Activated T-cell treated with anti-CD3 and anti-CD28 coated beads for 4 hours (primary cell): ENCODE results near the gene ZHX3.

Source experiments
- DNase-seq: peaks from one replicate; pipeline ENCODE4 v3.0.0-alpha.2; 2020

Gene ZHX3

GRCh38 chr20:41317546-41318270 lies at the start of gene ZHX3:
ZHX3 (minus strand) TSS chr20:41317731; CDS start chr20:41204916, 112,815 bp downstream.
- peak; percentile 91 for DNase-seq

GRCh38 chr20:41367393-41367695 lies 49.8 kb upstream of the ZHX3 start:
- DNase-seq, result no peak

- DNase-seq, result no peak
These were observed 49.2 kb upstream of the ZHX3 start, which contains the start of gene EMILIN3 for GRCh38 chr20:41366546-41367392. EMILIN3 (minus strand) TSS chr20:41366818; CDS start chr20:41366634, 184 bp downstream.

- DNase-seq, result no peak
These were observed 48.4 kb upstream of the ZHX3 start for GRCh38 chr20:41365777-41366545.

GRCh38 chr20:41364967-41365765 lies 47.6 kb upstream of the ZHX3 start:
- no peak for DNase-seq

- DNase-seq, result no peak
These were observed 46.8 kb upstream of the ZHX3 start for GRCh38 chr20:41364236-41364855.

- DNase-seq, result no peak
These were observed 46.1 kb upstream of the ZHX3 start for GRCh38 chr20:41363601-41364000.

- no peak for DNase-seq
These were observed 45.2 kb upstream of the ZHX3 start for GRCh38 chr20:41362748-41363140.

GRCh38 chr20:41361757-41362747 lies 44.5 kb upstream of the ZHX3 start:
- DNase-seq, result no peak

GRCh38 chr20:41360831-41361756 lies 43.6 kb upstream of the ZHX3 start:
- DNase-seq, result no peak

GRCh38 chr20:41359541-41360011 lies 42.0 kb upstream of the ZHX3 start:
- DNase-seq, result no peak

GRCh38 chr20:41358717-41359116 lies 41.2 kb upstream of the ZHX3 start:
- DNase-seq, result no peak

GRCh38 chr20:41358230-41358629 lies 40.7 kb upstream of the ZHX3 start:
- no peak for DNase-seq

GRCh38 chr20:41357424-41358163 lies 40.1 kb upstream of the ZHX3 start:
- no peak for DNase-seq

- DNase-seq, result no peak
These were observed 39.4 kb upstream of the ZHX3 start for GRCh38 chr20:41356951-41357350.

- DNase-seq, result no peak
These were observed 38.2 kb upstream of the ZHX3 start for GRCh38 chr20:41355598-41356203.

- DNase-seq, result no peak
These were observed 37.7 kb upstream of the ZHX3 start for GRCh38 chr20:41355192-41355591.

- DNase-seq, result no peak
These were observed 36.0 kb upstream of the ZHX3 start for GRCh38 chr20:41353530-41353929.
